Mesendoderm (in vitro differentiated cells): ENCODE measurements around the gene ZNF134.
A peak's percentile ranks its signal among the peaks of the same experiment; 100 is the strongest.

Experiments used
- DNase-seq: peaks from one replicate; pipeline ENCODE4 v3.0.0; 2013
- H2AK5ac ChIP-seq: 2 replicates; pipeline ENCODE4 v1.6.1; 2013; ENCODE audit warnings: low read length, inconsistent platforms
- H2BK120ac ChIP-seq: 2 replicates; pipeline ENCODE4 v1.6.1; 2013; ENCODE audit warnings: low read depth, mild to moderate bottlenecking, low read length, moderate library complexity, mixed read lengths
- H2BK15ac ChIP-seq: replicated peaks from 2 replicates; pipeline ENCODE4 v1.6.1; 2013; ENCODE audit warnings: low read depth, mild to moderate bottlenecking, moderate library complexity
- H2BK5ac ChIP-seq: 2 replicates; pipeline ENCODE4 v1.6.1; 2013; ENCODE audit warnings: low read length, inconsistent platforms
- H3K18ac ChIP-seq: 2 replicates; pipeline ENCODE4 v1.6.1; 2013; ENCODE audit warnings: mild to moderate bottlenecking, low read length, mixed read lengths
- H3K23ac ChIP-seq: one replicate; pipeline ENCODE4 v1.6.1; 2013; ENCODE audit warnings: low read length
- H3K27ac ChIP-seq: 2 replicates; pipeline ENCODE4 v1.5.1; 2013; ENCODE audit warnings: low read depth, mild to moderate bottlenecking, inconsistent platforms, low read length, moderate library complexity
- H3K27me3 ChIP-seq: 2 replicates; pipeline ENCODE4 v1.6.1; 2013; ENCODE audit warnings: low read length, control low read depth, mild to moderate bottlenecking, inconsistent platforms; ENCODE audit not compliant: insufficient read depth, poor library complexity
- H3K36me3 ChIP-seq: 2 replicates; pipeline ENCODE4 v1.6.1; 2013; ENCODE audit warnings: low read length, inconsistent platforms; ENCODE audit not compliant: control insufficient read depth, insufficient read depth
- H3K4ac ChIP-seq: one replicate; pipeline ENCODE4 v1.6.1; 2013; ENCODE audit warnings: low read depth, mild to moderate bottlenecking, low read length, moderate library complexity
- H3K4me1 ChIP-seq: 2 replicates; pipeline ENCODE4 v1.6.1; 2013; ENCODE audit warnings: low read depth, low read length, inconsistent platforms; ENCODE audit not compliant: control insufficient read depth
- H3K4me2 ChIP-seq: 2 replicates; pipeline ENCODE4 v1.6.1; 2013; ENCODE audit warnings: low read length
- H3K4me3 ChIP-seq: 2 replicates; pipeline ENCODE4 v1.5.1; 2013; ENCODE audit warnings: mild to moderate bottlenecking, low read length
- H3K56ac ChIP-seq: one replicate; pipeline ENCODE4 v1.6.1; 2013; ENCODE audit warnings: low read length
- H3K79me1 ChIP-seq: 2 replicates; pipeline ENCODE4 v1.6.1; 2013; ENCODE audit warnings: low read length, inconsistent platforms
- H3K79me2 ChIP-seq: 2 replicates; pipeline ENCODE4 v1.6.1; 2013; ENCODE audit warnings: mild to moderate bottlenecking, low read length; ENCODE audit not compliant: control insufficient read depth, insufficient read depth
- H3K9ac ChIP-seq: 2 replicates; pipeline ENCODE4 v1.6.1; 2013; ENCODE audit warnings: low read length, inconsistent platforms
- H4K5ac ChIP-seq: one replicate; pipeline ENCODE4 v1.6.1; 2013; ENCODE audit warnings: low read length
- H4K8ac ChIP-seq: one replicate; pipeline ENCODE4 v1.6.1; 2013; ENCODE audit warnings: low read depth, mild to moderate bottlenecking, control low read depth, low read length, moderate library complexity
- WGBS: extraction: QIAGEN DNeasy Blood & Tissue Kit; methylation state at CpG from one replicate; pipeline ENCODE4 v1.1.7; 2013; ENCODE audit warnings: low lambda C conversion rate, missing lambda C conversion rate; ENCODE audit not compliant: insufficient coverage; ENCODE audit errors: extremely low coverage; 5-methylcytosine and 5-hydroxymethylcytosine counted together

The ZNF134 gene

DNA sequence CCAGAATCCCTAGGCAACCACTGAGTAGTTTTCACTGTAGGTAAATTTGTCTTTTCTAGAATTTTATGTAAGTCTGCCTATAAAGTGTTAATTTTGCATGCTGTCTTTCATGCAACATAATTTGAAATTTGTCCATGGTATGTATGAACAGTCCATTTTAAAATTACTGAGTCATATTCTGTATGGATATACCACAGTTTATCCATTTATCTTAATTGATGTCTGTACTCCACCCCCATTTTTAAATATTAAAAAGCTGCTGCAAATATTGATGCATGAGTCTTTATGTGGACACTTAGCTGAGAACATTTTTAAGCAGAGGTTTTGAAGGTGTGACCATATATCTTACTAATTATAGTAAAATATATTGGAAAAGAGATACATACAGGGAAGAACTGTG is 9.0 kb downstream of the ZNF134 start:
- no peak overlapping the region for H4K5ac ChIP-seq
- H3K4ac ChIP-seq: no peak overlapping the region
- no peak overlapping the region for H3K9ac ChIP-seq
- no peaks in the 10 kb centered on the region for H3K4me1 ChIP-seq
- no peak overlapping the region for H2AK5ac ChIP-seq
- no peak for DNase-seq
- H3K79me2 ChIP-seq: peaks cover 36% of the 10 kb centered on the region
- H3K79me1 ChIP-seq: peaks cover 32% of the 10 kb centered on the region
- no peak overlapping the region for H3K56ac ChIP-seq
- no peak overlapping the region for H3K23ac ChIP-seq
- peaks cover 38% of the 10 kb centered on the region for H3K36me3 ChIP-seq
- no peak overlapping the region for H3K4me3 ChIP-seq
- H4K8ac ChIP-seq: no peak overlapping the region
- no peak overlapping the region for H3K27ac ChIP-seq
- H3K27me3 ChIP-seq: no peaks in the 10 kb centered on the region
- H3K4me2 ChIP-seq: no peak overlapping the region
- no peak overlapping the region for H2BK5ac ChIP-seq
- H2BK120ac ChIP-seq: no peak overlapping the region
- H2BK15ac ChIP-seq: no peak overlapping the region
- H3K18ac ChIP-seq: no peak overlapping the region

DNA sequence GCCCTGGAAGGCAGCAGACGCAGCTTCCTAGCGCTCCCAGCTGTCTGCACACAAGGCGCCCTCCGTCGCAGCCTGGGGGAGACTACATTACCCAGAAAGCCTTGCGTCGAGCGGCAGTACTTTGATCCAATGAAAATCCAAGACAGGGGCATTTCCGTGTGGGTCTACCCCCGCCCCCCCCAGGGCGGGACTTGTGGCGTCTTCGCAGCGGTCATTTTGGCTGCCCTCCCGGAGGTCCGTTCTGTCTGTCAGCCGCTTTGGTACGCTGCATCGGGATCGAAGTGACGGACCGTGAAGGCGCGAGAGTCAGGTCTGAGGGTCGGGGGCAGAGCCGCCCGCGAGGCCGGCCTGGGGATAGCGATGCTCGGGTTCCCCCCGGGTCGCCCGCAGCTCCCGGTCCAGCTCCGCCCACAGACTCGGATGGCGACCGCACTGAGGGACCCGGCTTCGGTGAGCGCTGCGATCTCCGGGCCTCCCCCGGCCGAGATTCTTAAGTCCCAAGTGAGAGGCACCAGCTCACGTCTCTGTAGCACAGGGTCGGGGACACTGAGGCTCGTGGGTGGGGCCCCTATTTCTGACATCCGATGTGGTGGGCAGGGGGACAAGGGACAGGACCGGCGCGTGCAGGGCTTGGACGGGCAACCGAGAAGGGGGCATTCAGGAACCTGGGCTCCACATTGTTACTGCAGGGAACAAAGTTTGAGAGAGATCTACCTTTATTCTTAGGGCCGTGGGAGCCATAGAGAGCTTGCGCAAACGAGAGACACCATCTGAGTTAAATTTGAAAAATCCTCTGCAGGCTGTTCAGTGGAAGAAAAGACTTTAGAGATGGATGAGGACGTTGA is 19.2 kb downstream of the ZNF134 start, which contains the start of gene ZNF211:
Gene ZNF211 (plus strand): TSS at position 182 of the 845 bp plus-strand sequence. CDS start 179 bp downstream, at position 361.
- Histone ChIP-seq H3K36me3 (peaks cover 2% of the 10 kb centered on the region), H3K27ac (no peak within 1 kb of the TSS)
- WGBS: no CpG with 5 or more reads among the region's 59 CpGs

DNA sequence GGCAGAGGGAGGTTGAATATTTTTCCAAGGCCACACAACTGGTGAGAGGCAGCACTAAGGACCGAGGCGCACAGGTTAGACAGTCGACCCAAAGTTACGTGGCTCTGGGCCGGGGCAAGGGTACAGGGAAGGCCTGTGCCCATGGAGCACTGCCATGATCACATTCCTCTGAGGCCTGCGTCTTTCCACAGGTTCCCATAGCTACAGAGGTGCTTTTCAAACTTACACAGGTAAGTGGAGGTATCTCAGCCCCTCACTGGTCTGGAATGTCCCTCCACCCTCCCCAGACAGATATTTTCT is 19.7 kb downstream of the ZNF134 start:
- no peak overlapping the region for H2AK5ac ChIP-seq

More for the DNA sequence above, 19.2 kb downstream of the ZNF134 start, which contains the start of gene ZNF211:
- H2BK120ac ChIP-seq: no peak within 1 kb of the TSS
- H3K18ac ChIP-seq: no peak within 1 kb of the TSS
- H3K23ac ChIP-seq: peak within 1 kb of the TSS; percentile 51
- peak within 1 kb of the TSS; percentile 87 for H3K4me3 ChIP-seq
- no peak within 1 kb of the TSS for H3K4ac ChIP-seq
- no peaks in the 10 kb centered on the region for H3K4me1 ChIP-seq
- no peak within 1 kb of the TSS for H2BK5ac ChIP-seq
- H3K4me2 ChIP-seq: peak within 1 kb of the TSS; percentile 79
- no peak within 1 kb of the TSS for H4K8ac ChIP-seq
- peaks cover 2% of the 10 kb centered on the region for H3K79me1 ChIP-seq
- peak within 1 kb of the TSS; percentile 63 for H3K9ac ChIP-seq
- DNase-seq: peak; percentile 97
- H3K79me2 ChIP-seq: no peaks in the 10 kb centered on the region
- no peaks in the 10 kb centered on the region for H3K27me3 ChIP-seq
- H2AK5ac ChIP-seq: no peak within 1 kb of the TSS
- H3K56ac ChIP-seq: peak within 1 kb of the TSS; percentile 89
- no peak within 1 kb of the TSS for H2BK15ac ChIP-seq
- H4K5ac ChIP-seq: no peak within 1 kb of the TSS

DNA sequence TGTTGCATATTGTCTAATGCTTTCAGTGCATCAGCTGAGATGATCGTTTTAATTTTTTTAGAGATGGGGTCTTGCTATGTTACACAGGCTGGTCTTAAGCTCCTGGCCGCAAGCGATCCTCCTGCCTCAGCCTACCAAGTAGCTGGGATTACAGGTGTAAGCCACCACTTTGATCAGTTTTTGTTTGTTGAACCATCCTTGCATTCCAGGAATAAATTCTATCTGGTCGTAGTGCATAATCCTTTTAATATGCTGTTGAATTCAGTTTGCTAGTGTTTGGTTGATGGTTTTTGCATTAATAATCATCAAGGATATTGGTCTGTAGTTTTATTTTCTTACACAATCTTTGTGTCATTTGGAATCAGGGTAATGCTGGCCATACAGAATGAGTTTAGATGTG is 23.3 kb downstream of the ZNF134 start:
- H3K4me2 ChIP-seq: no peak overlapping the region
- H3K9ac ChIP-seq: no peak overlapping the region
- no peaks in the 10 kb centered on the region for H3K4me1 ChIP-seq
- H3K36me3 ChIP-seq: peaks cover 12% of the 10 kb centered on the region
- no peaks in the 10 kb centered on the region for H3K27me3 ChIP-seq
- no peak for DNase-seq
- H3K4ac ChIP-seq: no peak overlapping the region
- no peak overlapping the region for H2BK5ac ChIP-seq
- peaks cover 2% of the 10 kb centered on the region for H3K79me1 ChIP-seq
- no peak overlapping the region for H3K23ac ChIP-seq
- WGBS: no CpG with 5 or more reads among the region's 4 CpGs
- H3K56ac ChIP-seq: no peak overlapping the region
- H3K4me3 ChIP-seq: no peak overlapping the region
- H3K27ac ChIP-seq: no peak overlapping the region
- H4K8ac ChIP-seq: no peak overlapping the region
- H2BK120ac ChIP-seq: no peak overlapping the region
- H3K79me2 ChIP-seq: no peaks in the 10 kb centered on the region
- H4K5ac ChIP-seq: no peak overlapping the region
- no peak overlapping the region for H2AK5ac ChIP-seq
- no peak overlapping the region for H3K18ac ChIP-seq
- H2BK15ac ChIP-seq: no peak overlapping the region

More for the DNA sequence above, 19.7 kb downstream of the ZNF134 start:
- no peak overlapping the region for H2BK15ac ChIP-seq
- H3K4me1 ChIP-seq: no peaks in the 10 kb centered on the region
- H3K27me3 ChIP-seq: no peaks in the 10 kb centered on the region
- H3K56ac ChIP-seq: peak overlapping the region; percentile 89
- H3K4ac ChIP-seq: no peak overlapping the region
- no peak overlapping the region for H3K23ac ChIP-seq
- no peaks in the 10 kb centered on the region for H3K79me2 ChIP-seq
- H3K27ac ChIP-seq: no peak overlapping the region
- H3K36me3 ChIP-seq: peaks cover 2% of the 10 kb centered on the region
- no peak overlapping the region for H3K18ac ChIP-seq
- H3K4me3 ChIP-seq: peak overlapping the region; percentile 87
- no peak overlapping the region for H2BK5ac ChIP-seq
- H3K4me2 ChIP-seq: peak overlapping the region; percentile 79
- WGBS: no CpG with 5 or more reads among the region's 6 CpGs
- no peak overlapping the region for H4K5ac ChIP-seq
- no peak overlapping the region for H2BK120ac ChIP-seq
- peak overlapping the region; percentile 63 for H3K9ac ChIP-seq
- DNase-seq: peak; percentile 28
- peaks cover 2% of the 10 kb centered on the region for H3K79me1 ChIP-seq
- H4K8ac ChIP-seq: no peak overlapping the region

DNA sequence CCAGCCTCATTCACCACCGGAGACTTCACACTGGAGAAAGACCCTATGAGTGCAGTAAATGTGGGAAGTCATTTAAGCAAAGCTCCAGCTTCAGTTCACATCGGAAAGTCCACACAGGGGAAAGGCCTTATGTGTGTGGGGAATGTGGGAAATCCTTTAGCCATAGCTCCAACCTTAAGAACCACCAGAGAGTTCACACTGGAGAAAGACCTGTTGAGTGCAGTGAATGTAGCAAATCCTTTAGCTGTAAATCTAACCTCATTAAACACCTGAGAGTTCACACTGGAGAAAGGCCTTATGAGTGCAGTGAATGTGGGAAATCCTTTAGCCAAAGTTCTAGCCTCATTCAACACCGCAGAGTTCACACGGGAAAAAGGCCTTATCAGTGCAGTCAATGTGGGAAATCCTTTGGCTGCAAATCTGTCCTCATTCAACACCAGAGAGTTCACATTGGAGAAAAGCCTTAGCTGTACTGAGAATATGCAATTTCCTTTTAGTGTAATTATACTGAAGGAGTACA is 27.7 kb downstream of the ZNF134 start:
- Histone ChIP-seq H4K5ac (no peak overlapping the region), H2AK5ac (no peak overlapping the region), H3K4me3 (no peak overlapping the region), H3K4me1 (no peaks in the 10 kb centered on the region), H3K79me2 (no peaks in the 10 kb centered on the region), H3K56ac (no peak overlapping the region), H3K4me2 (no peak overlapping the region), H4K8ac (no peak overlapping the region), H3K23ac (no peak overlapping the region), H3K36me3 (peaks cover 10% of the 10 kb centered on the region), H3K27ac (no peak overlapping the region), H2BK5ac (no peak overlapping the region), H3K18ac (no peak overlapping the region), H2BK120ac (no peak overlapping the region), H3K4ac (no peak overlapping the region), H3K9ac (no peak overlapping the region), H3K79me1 (no peaks in the 10 kb centered on the region), H3K27me3 (no peaks in the 10 kb centered on the region), H2BK15ac (no peak overlapping the region)
- DNase-seq: no peak
- WGBS: no CpG with 5 or more reads among the region's 4 CpGs
